OCI-LY7 (cell line): Measurements from ENCODE around the gene INSL3. TPM values are rescaled to one million over a fixed set of nuclear protein-coding genes. Genes with fewer than 3 reads are reported as not detected.

Source experiments
- BruUV-seq: library from RNA; stranded (reverse); fragments of 400-500 nt; replicated peaks from 2 replicates; lab custom pipeline; 2021; lab: Mats Ljungman, UMichigan
- CTCF ChIA-PET: fragments of 300-600 bp; sonication (Branson Sonifier 250); formaldehyde crosslinking; loops from one replicate; lab custom pipeline; 2022; ENCODE audit warnings: antibody characterized with exemption; ENCODE audit not compliant: unreplicated experiment; lab: Charles Lee
- POLR2A ChIA-PET: fragments of 300-600 bp; sonication (Branson Sonifier 250); formaldehyde crosslinking; loops from one replicate; lab custom pipeline; 2022; ENCODE audit warnings: antibody characterized with exemption; lab: Charles Lee
- DNase-seq: peaks from one replicate; pipeline ENCODE4 v3.0.0-alpha.2; 2015; ENCODE audit warnings: low spot score
- H2AFZ ChIP-seq: fragments of 200-600 bp; sonication (generic), shearing (Covaris generic); 2 replicates; pipeline ENCODE4 v1.6.1; 2014; ENCODE audit warnings: mild to moderate bottlenecking, antibody characterized with exemption, low read length, moderate library complexity
- H3K27ac ChIP-seq: fragments of 200-600 bp; sonication (generic); 2 replicates; pipeline ENCODE4 v1.5.1; 2014; ENCODE audit warnings: mixed run types, low read depth, mild to moderate bottlenecking, moderate library complexity, low read length, inconsistent platforms; ENCODE audit not compliant: poor library complexity, severe bottlenecking
- H3K36me3 ChIP-seq: fragments of 200-600 bp; sonication (generic); 2 replicates; pipeline ENCODE4 v1.6.1; 2014; ENCODE audit warnings: mild to moderate bottlenecking, antibody characterized with exemption, low read length, moderate library complexity, mixed read lengths; ENCODE audit not compliant: insufficient read depth
- H3K4me1 ChIP-seq: fragments of 200-600 bp; sonication (generic); 2 replicates; pipeline ENCODE4 v1.5.1; 2014; ENCODE audit warnings: mild to moderate bottlenecking, low read length; ENCODE audit not compliant: insufficient read depth, poor library complexity, severe bottlenecking
- H3K4me2 ChIP-seq: fragments of 200-600 bp; sonication (generic); 2 replicates; pipeline ENCODE4 v1.6.1; 2014; ENCODE audit warnings: mild to moderate bottlenecking, low read length
- H3K4me3 ChIP-seq: fragments of 200-600 bp; sonication (generic); 2 replicates; pipeline ENCODE4 v1.5.1; 2014; ENCODE audit warnings: mild to moderate bottlenecking, low read depth, low read length; ENCODE audit not compliant: poor library complexity, severe bottlenecking
- H3K79me2 ChIP-seq: fragments of 200-600 bp; sonication (generic); 2 replicates; pipeline ENCODE4 v1.6.1; 2016; ENCODE audit warnings: low read depth, mild to moderate bottlenecking, low read length, moderate library complexity, mixed read lengths; ENCODE audit not compliant: insufficient read depth
- H3K9me2 ChIP-seq: fragments of 200-600 bp; sonication (generic); 2 replicates; pipeline ENCODE4 v1.6.1; 2016; ENCODE audit warnings: mild to moderate bottlenecking, low read length, mixed read lengths; ENCODE audit not compliant: insufficient read depth
- H3K9me3 ChIP-seq: fragments of 200-600 bp; sonication (generic); 2 replicates; pipeline ENCODE4 v1.6.1; 2014; ENCODE audit warnings: mild to moderate bottlenecking, mixed run types, low read length, mixed read lengths
- H4K20me1 ChIP-seq: fragments of 200-600 bp; sonication (generic); 2 replicates; pipeline ENCODE4 v1.6.1; 2014; ENCODE audit warnings: mild to moderate bottlenecking, antibody characterized with exemption, low read length, moderate library complexity, mixed read lengths; ENCODE audit not compliant: insufficient read depth
- EZH2phosphoT487 ChIP-seq: fragments of 200-600 bp; sonication (generic); IDR thresholded peaks from 2 replicates; pipeline ENCODE4 v1.6.1; 2018; ENCODE audit warnings: low read depth, borderline replicate concordance, mild to moderate bottlenecking, mixed run types, antibody characterized with exemption, low read length, moderate library complexity, mixed read lengths
- intact Hi-C: fragments of 100-400 bp; cut with micrococcal nuclease; formaldehyde crosslinking; loops from one replicate; pipeline ENCODE4 v1.10.0; 2022; ENCODE audit not compliant: unreplicated experiment
- total RNA-seq, 2 experiments: library from RNA; depleted of rRNA in 1 of 2; stranded (reverse); fragments of >200 nt in 1 of 2; shearing (Covaris generic) in 1 of 2; gene quantifications; 2 replicates each; pipeline ENCODE4 v1.2.3, GENCODE V29; 2014 to 2022
- TF ChIP-seq, protein P1 (sequence below): fragments of 200-600 bp; sonication (generic); conservative IDR thresholded peaks from 2 replicates; pipeline ENCODE4 v1.5.1; 2014; ENCODE audit warnings: mild to moderate bottlenecking, antibody characterized with exemption, low read length, moderate library complexity, mixed read lengths

Gene INSL3
- total RNA-seq, 2 experiments from 2014 or later: 0.25 to 0.38 TPM

DNA sequence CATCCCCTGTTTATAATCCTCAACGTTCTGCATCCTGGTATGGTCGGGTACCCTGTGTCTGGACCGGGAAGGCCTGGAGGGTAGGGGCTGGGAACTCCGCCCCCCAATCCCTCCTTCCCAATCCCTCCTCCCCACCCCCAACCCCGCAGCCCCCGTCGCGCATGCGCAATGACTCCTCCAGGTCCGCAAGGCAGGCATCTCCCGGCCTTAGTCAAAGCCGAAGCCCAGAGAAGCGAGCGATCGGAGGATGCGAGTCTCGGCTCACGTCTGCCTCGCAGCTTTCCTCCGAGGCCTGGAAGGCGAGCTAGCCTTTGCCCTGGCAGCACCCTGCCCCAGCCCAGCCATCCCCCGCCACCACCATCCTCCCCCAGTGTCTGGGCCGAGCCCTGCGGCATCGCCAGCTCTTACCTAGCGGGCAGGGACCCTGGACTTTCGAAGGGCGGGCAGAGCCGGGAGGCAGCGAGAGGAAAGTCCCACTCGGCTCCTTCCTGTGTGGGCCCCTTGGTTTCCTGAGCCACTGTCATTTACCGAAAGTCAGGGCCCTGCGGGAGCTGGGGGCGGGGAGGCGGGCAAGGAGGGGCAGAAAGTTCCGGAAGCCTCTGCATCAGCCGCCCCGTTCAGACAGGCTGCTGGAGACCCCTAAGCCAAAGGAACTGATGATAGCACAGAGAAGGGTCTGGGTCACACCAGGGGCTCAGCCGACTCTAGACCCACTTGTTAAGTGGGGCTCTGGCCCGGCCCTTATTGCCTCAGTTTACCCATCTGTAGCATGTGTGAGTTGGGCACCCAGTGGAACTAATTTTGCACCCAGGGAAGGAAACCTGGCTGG is 26.4 kb upstream of the INSL3 start, which contains the start of gene JAK3:
Gene JAK3 (minus strand): TSS at position 445 of the 829 bp plus-strand sequence. CDS start 3,565 bp downstream, outside the sequence.
- Histone ChIP-seq H3K9me3 (no peaks in the 10 kb centered on the region), H4K20me1 (no peaks in the 10 kb centered on the region), H3K9me2 (no peaks in the 10 kb centered on the region), H3K27ac (peak within 1 kb of the TSS; percentile 81), H3K79me2 (no peaks in the 10 kb centered on the region), H3K4me3 (peak within 1 kb of the TSS; percentile 66), H3K4me1 (peaks cover 49% of the 10 kb centered on the region), H2AFZ (peak within 1 kb of the TSS; percentile 45), H3K4me2 (peak within 1 kb of the TSS; percentile 72), H3K36me3 (peaks cover 4% of the 10 kb centered on the region; the same call in 1 of the 2 replicates)
- ChIA-PET POLR2A (interaction anchor here (0.6 to 2.3 kb wide), 6 partner anchors 11 to 291 kb away, joined by 3 to 11 read pairs (median 6); partner anchors contain the start of gene RPL18A), CTCF (interaction anchor here (0.7 kb wide), 1 partner anchor 242 kb away, joined by 3 read pairs; no protein-coding TSS in a partner anchor)
- intact Hi-C loops: no loop called here
- TF ChIP-seq EZH2phosphoT487: no peak
- TF ChIP-seq, protein P1, sequence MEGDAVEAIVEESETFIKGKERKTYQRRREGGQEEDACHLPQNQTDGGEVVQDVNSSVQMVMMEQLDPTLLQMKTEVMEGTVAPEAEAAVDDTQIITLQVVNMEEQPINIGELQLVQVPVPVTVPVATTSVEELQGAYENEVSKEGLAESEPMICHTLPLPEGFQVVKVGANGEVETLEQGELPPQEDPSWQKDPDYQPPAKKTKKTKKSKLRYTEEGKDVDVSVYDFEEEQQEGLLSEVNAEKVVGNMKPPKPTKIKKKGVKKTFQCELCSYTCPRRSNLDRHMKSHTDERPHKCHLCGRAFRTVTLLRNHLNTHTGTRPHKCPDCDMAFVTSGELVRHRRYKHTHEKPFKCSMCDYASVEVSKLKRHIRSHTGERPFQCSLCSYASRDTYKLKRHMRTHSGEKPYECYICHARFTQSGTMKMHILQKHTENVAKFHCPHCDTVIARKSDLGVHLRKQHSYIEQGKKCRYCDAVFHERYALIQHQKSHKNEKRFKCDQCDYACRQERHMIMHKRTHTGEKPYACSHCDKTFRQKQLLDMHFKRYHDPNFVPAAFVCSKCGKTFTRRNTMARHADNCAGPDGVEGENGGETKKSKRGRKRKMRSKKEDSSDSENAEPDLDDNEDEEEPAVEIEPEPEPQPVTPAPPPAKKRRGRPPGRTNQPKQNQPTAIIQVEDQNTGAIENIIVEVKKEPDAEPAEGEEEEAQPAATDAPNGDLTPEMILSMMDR: no peak
- no TSS peak for BruUV-seq
- peak; percentile 87 for DNase-seq

DNA sequence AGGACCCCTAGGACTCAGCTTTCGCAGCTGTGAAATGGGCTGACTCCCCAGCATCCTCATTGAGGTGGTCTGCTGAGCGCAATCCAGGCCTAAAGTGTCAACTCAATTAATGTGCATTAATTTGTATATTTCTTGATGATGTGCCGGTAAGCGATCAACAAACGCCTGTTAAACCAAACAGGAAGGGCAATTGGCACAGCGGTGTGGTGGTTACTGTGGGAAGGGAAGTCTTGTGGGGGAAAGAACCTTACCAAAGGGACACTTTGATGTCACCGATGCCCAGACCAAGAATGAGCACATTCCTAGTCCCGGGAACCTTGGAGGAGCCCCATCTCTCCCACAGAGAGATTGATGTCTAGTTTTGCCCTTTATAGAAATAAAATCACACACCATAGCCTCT is 24.8 kb upstream of the INSL3 start:
- Histone ChIP-seq H3K27ac (no peak overlapping the region), H3K4me3 (no peak overlapping the region), H3K4me2 (peak overlapping the region; percentile 72; the same call in 1 of the 2 replicates), H3K36me3 (peaks cover 8% of the 10 kb centered on the region), H3K9me2 (no peaks in the 10 kb centered on the region), H3K79me2 (no peaks in the 10 kb centered on the region), H4K20me1 (no peaks in the 10 kb centered on the region), H3K9me3 (no peaks in the 10 kb centered on the region), H3K4me1 (peaks cover 41% of the 10 kb centered on the region), H2AFZ (no peak overlapping the region)
- intact Hi-C loops: no loop called here
- no peak for DNase-seq
- TF ChIP-seq, protein P1: no peak
- TF ChIP-seq EZH2phosphoT487: no peak
- CTCF ChIA-PET: interaction anchor here (0.6 kb wide), 1 partner anchor 9 kb away, joined by 4 read pairs; no protein-coding TSS in a partner anchor
- TSS peak; percentile 72 for BruUV-seq
- POLR2A ChIA-PET: interaction anchor here (2.3 kb wide), 1 partner anchor 13 kb away, joined by 11 read pairs; the partner anchor contains the start of gene RPL18A
